A673 (cell line): ENCODE data around the gene CHRNG.

ENCODE experiments used
- EZH2 ChIP-seq: fragments of 200-600 bp; sonication (generic); IDR thresholded peaks from 2 replicates; pipeline ENCODE4 v1.6.1; 2017; ENCODE audit warnings: borderline replicate concordance, low read depth, mild to moderate bottlenecking, mixed read lengths, antibody characterized with exemption, low read length; ENCODE audit not compliant: poor library complexity, severe bottlenecking
- TF ChIP-seq, protein P1 (sequence below): fragments of 300-800, 200-600 bp; sonication (generic); conservative IDR thresholded peaks from 2 replicates; pipeline ENCODE4 v1.5.1; 2017; ENCODE audit warnings: low read depth, mild to moderate bottlenecking, antibody characterized with exemption, low read length, moderate library complexity, mixed read lengths

DNA sequence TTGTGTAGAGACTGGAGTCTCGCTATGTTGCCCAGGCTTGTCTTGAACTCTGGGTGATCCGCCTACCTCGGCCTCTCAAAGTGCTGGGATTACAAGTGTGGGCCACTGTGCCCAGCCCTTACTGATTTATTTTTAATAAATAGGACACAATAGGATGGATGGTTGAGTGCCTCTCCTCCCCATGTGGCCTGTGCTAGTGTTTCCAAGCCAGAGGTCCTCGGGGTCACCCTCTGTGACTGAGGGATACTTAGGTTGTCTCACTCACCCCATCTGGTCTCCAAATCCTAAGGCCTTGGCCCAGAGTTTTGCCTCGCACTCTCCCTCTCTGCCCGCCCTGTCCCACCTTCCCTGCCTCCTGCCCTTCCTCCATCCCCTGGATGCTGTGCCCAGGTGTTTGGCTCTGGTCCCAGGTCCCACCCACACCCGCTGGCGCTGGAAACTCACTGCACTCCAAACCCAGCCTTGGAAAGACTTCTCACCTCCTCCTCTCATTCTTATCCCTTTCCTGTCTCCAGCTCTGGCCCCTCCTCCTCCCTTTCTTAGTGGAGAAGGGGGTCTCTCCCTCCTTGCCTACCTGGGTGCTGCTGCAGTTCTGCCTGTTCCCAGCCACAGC lies 47.1 kb upstream of the CHRNG start:
- TF ChIP-seq, protein P1, sequence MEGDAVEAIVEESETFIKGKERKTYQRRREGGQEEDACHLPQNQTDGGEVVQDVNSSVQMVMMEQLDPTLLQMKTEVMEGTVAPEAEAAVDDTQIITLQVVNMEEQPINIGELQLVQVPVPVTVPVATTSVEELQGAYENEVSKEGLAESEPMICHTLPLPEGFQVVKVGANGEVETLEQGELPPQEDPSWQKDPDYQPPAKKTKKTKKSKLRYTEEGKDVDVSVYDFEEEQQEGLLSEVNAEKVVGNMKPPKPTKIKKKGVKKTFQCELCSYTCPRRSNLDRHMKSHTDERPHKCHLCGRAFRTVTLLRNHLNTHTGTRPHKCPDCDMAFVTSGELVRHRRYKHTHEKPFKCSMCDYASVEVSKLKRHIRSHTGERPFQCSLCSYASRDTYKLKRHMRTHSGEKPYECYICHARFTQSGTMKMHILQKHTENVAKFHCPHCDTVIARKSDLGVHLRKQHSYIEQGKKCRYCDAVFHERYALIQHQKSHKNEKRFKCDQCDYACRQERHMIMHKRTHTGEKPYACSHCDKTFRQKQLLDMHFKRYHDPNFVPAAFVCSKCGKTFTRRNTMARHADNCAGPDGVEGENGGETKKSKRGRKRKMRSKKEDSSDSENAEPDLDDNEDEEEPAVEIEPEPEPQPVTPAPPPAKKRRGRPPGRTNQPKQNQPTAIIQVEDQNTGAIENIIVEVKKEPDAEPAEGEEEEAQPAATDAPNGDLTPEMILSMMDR = no peak
- no peak for TF ChIP-seq EZH2
